Testis (tissue), 2 donors: Measurements from ENCODE around the gene TUBB2A.
"Not testable (repeated sequence)": the region's sequence is repeated elsewhere in the genome, so short reads cannot be mapped to it uniquely, and the experiment has no call there.

Experiments
- CTCF ChIP-seq, 3 experiments: fragments of 450-650 bp in 2 of 3; fragments of 200-600 bp in 1 of 3; sonication (generic) in 1 of 3; IDR thresholded peaks; one replicate each; pipeline ENCODE4 v1.5.1; 2016 to 2019; ENCODE audit warnings: antibody characterized with exemption in 3 of 3, mild to moderate bottlenecking in 2 of 3, moderate library complexity in 1 of 3
- POLR2A ChIP-seq: fragments of 450-650 bp; IDR thresholded peaks from one replicate; pipeline ENCODE4 v1.6.1; 2017; ENCODE audit warnings: antibody characterized with exemption, mild to moderate bottlenecking, moderate library complexity

- not testable (repeated sequence) for TF ChIP-seq CTCF (IDR thresholded peaks at IDR 0.05); POLR2A
These were observed 887 bp downstream of the TUBB2A start for GRCh38 chr6:3156184-3157130.
